Measurements from ENCODE around the gene LAMTOR5.

Gene LAMTOR5

GRCh38 chr1:110370827-110371226, 36.7 kb downstream of the LAMTOR5 start:
- no peak overlapping the region for H3K4me3 ChIP-seq (ENCODE audit: low read depth, low read length)
- no peak overlapping the region for H3K14ac ChIP-seq (ENCODE audit: low read length)
- no CpG with 5 or more reads among the region's 1 CpG for WGBS (ENCODE audit: extremely low coverage, insufficient coverage, insufficient read length)
- no peak overlapping the region for H2BK120ac ChIP-seq (ENCODE audit: insufficient read depth, low read length, poor library complexity)
- no peaks in the 10 kb centered on the region for H3K4me1 ChIP-seq (ENCODE audit: control insufficient read depth in 1 of 2, insufficient read depth in 2 of 2, low read length in 2 of 2)
- H3K4ac ChIP-seq (ENCODE audit: low read depth, low read length) = no peak overlapping the region
- peaks cover 5 to 7% of the 10 kb centered on the region in 2 experiments for H3K36me3 ChIP-seq (ENCODE audit: control insufficient read depth in 1 of 2, insufficient read depth in 2 of 2, low read length in 2 of 2)
- H3K79me2 ChIP-seq (ENCODE audit: control insufficient read depth, insufficient read depth, low read length, poor library complexity) = peaks cover 2% of the 10 kb centered on the region
- H4K12ac ChIP-seq (ENCODE audit: low read depth, low read length) = no peak overlapping the region
- no peak overlapping the region for H3K23ac ChIP-seq (ENCODE audit: low read length)
- H4K8ac ChIP-seq (ENCODE audit: low read depth, low read length) = no peak overlapping the region
- H3K9me3 ChIP-seq (ENCODE audit: insufficient read depth, low read depth, low read length) = no peaks in the 10 kb centered on the region
- no peaks in the 10 kb centered on the region for H3K79me1 ChIP-seq (ENCODE audit: low read length)
- H2BK5ac ChIP-seq (ENCODE audit: low read depth, low read length, poor library complexity) = no peak overlapping the region
- no peak overlapping the region for H3K4me2 ChIP-seq (ENCODE audit: low read length)
- no peak overlapping the region for H2AK5ac ChIP-seq (ENCODE audit: low read length)
- peak in 1 of 2 donors; percentile 43 for DNase-seq
- no peak overlapping the region for H2BK12ac ChIP-seq (ENCODE audit: low read length)
- no peak overlapping the region for H3K18ac ChIP-seq (ENCODE audit: low read length)
- no peak overlapping the region for H3K9ac ChIP-seq (ENCODE audit: low read length)
- no peaks in the 10 kb centered on the region for H3K27me3 ChIP-seq (ENCODE audit: insufficient read depth, low read length)
- H2AFZ ChIP-seq (ENCODE audit: insufficient read depth, low read length, poor library complexity) = no peak overlapping the region
- H4K91ac ChIP-seq (ENCODE audit: low read depth, low read length) = no peak overlapping the region
- H3K27ac ChIP-seq (ENCODE audit: low read depth, low read length) = no peak overlapping the region

DNA sequence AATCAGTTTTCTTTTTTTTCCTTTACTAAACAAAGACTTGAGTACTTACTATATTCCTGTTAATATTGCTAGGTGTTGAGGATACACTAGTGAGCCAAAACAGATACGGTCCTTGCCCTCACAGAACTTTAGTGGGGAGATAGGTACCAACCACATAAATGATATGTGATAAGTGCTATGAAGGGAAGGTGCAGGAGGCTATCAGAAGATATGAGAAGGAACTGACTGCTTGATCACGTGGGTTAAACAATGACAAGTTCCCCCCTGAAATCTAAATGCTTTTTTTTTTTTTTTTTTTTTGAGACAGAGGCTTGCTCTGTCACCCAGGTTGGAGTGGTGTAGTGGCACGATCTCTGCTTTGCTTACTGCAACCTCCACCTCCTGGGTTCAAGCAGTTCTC, 43.3 kb downstream of the LAMTOR5 start:
- Histone ChIP-seq H3K79me1 (ENCODE audit: low read length) (no peaks in the 10 kb centered on the region), H2BK120ac (ENCODE audit: insufficient read depth, low read length, poor library complexity) (no peak overlapping the region), H3K18ac (ENCODE audit: low read length) (no peak overlapping the region), H4K12ac (ENCODE audit: low read depth, low read length) (no peak overlapping the region), H3K9ac (ENCODE audit: low read length) (no peak overlapping the region), H3K9me3 (ENCODE audit: insufficient read depth, low read depth, low read length) (no peaks in the 10 kb centered on the region), H3K79me2 (ENCODE audit: control insufficient read depth, insufficient read depth, low read length, poor library complexity) (peaks cover 2% of the 10 kb centered on the region), H3K4me3 (ENCODE audit: low read depth, low read length) (no peak overlapping the region), H4K8ac (ENCODE audit: low read depth, low read length) (no peak overlapping the region), H3K4me2 (ENCODE audit: low read length) (no peak overlapping the region), H3K36me3 (ENCODE audit: control insufficient read depth in 1 of 2, insufficient read depth in 2 of 2, low read length in 2 of 2) (peaks cover 4 to 10% of the 10 kb centered on the region in 2 experiments), H3K27ac (ENCODE audit: low read depth, low read length) (no peak overlapping the region), H3K14ac (ENCODE audit: low read length) (no peak overlapping the region), H2AFZ (ENCODE audit: insufficient read depth, low read length, poor library complexity) (no peak overlapping the region), H3K23ac (ENCODE audit: low read length) (no peak overlapping the region), H3K4ac (ENCODE audit: low read depth, low read length) (no peak overlapping the region), H2BK5ac (ENCODE audit: low read depth, low read length, poor library complexity) (no peak overlapping the region), H2AK5ac (ENCODE audit: low read length) (no peak overlapping the region), H3K4me1 (ENCODE audit: control insufficient read depth in 1 of 2, insufficient read depth in 2 of 2, low read length in 2 of 2) (no peaks in the 10 kb centered on the region), H3K27me3 (ENCODE audit: insufficient read depth, low read length) (no peaks in the 10 kb centered on the region), H4K91ac (ENCODE audit: low read depth, low read length) (no peak overlapping the region), H2BK12ac (ENCODE audit: low read length) (no peak overlapping the region)
- WGBS (ENCODE audit: extremely low coverage, insufficient coverage, insufficient read length) = no CpG with 5 or more reads among the region's 3 CpGs
- DNase-seq = no peak

- H4K12ac ChIP-seq (ENCODE audit: low read depth, low read length) = no peak overlapping the region
- H4K91ac ChIP-seq (ENCODE audit: low read depth, low read length) = no peak overlapping the region
- H3K9me3 ChIP-seq (ENCODE audit: insufficient read depth, low read depth, low read length) = no peaks in the 10 kb centered on the region
- no peak overlapping the region for H2BK5ac ChIP-seq (ENCODE audit: low read depth, low read length, poor library complexity)
- no peaks in the 10 kb centered on the region for H3K27me3 ChIP-seq (ENCODE audit: insufficient read depth, low read length)
- H3K4me1 ChIP-seq (ENCODE audit: control insufficient read depth in 1 of 2, insufficient read depth in 2 of 2, low read length in 2 of 2) = no peaks in the 10 kb centered on the region
- H3K79me2 ChIP-seq (ENCODE audit: control insufficient read depth, insufficient read depth, low read length, poor library complexity) = peaks cover 2% of the 10 kb centered on the region
- peaks cover 4 to 12% of the 10 kb centered on the region in 2 experiments for H3K36me3 ChIP-seq (ENCODE audit: control insufficient read depth in 1 of 2, insufficient read depth in 2 of 2, low read length in 2 of 2)
- H3K4ac ChIP-seq (ENCODE audit: low read depth, low read length) = no peak overlapping the region
- H3K27ac ChIP-seq (ENCODE audit: low read depth, low read length) = no peak overlapping the region
- H3K4me2 ChIP-seq (ENCODE audit: low read length) = no peak overlapping the region
- H2AK5ac ChIP-seq (ENCODE audit: low read length) = no peak overlapping the region
- no peak overlapping the region for H2AFZ ChIP-seq (ENCODE audit: insufficient read depth, low read length, poor library complexity)
- H2BK120ac ChIP-seq (ENCODE audit: insufficient read depth, low read length, poor library complexity) = no peak overlapping the region
- DNase-seq = no peak
- no peak overlapping the region for H3K23ac ChIP-seq (ENCODE audit: low read length)
- no CpG with 5 or more reads among the region's 1 CpG for WGBS (ENCODE audit: extremely low coverage, insufficient coverage, insufficient read length)
- H3K9ac ChIP-seq (ENCODE audit: low read length) = no peak overlapping the region
- H2BK12ac ChIP-seq (ENCODE audit: low read length) = no peak overlapping the region
- no peak overlapping the region for H3K14ac ChIP-seq (ENCODE audit: low read length)
- H3K79me1 ChIP-seq (ENCODE audit: low read length) = no peaks in the 10 kb centered on the region
- H3K4me3 ChIP-seq (ENCODE audit: low read depth, low read length) = no peak overlapping the region
- no peak overlapping the region for H3K18ac ChIP-seq (ENCODE audit: low read length)
- H4K8ac ChIP-seq (ENCODE audit: low read depth, low read length) = no peak overlapping the region
These were observed 45.6 kb downstream of the LAMTOR5 start for GRCh38 chr1:110361856-110362255.

DNA sequence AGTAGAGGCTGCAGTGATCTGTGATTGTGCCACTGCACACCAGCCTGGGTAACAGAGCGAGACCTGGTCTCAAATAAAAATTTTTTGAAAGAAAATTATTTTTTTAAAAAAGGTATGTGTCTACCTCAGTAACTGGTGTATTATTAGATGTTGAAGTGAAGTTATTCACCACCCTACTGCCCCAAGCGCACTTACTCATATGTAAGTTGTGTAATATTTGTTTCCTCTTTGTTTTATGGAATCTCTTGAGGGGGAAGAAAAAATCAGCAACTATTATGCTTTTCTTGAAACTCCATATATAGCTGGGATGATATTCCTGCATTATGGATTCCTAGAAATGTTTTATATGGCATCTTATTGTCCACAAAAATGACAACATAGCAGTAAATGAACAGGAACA, 47.1 kb downstream of the LAMTOR5 start:
- Histone ChIP-seq H2BK120ac (ENCODE audit: insufficient read depth, low read length, poor library complexity) (no peak overlapping the region), H3K4me1 (ENCODE audit: control insufficient read depth in 1 of 2, insufficient read depth in 2 of 2, low read length in 2 of 2) (no peaks in the 10 kb centered on the region), H3K9me3 (ENCODE audit: insufficient read depth, low read depth, low read length) (no peaks in the 10 kb centered on the region), H3K27ac (ENCODE audit: low read depth, low read length) (no peak overlapping the region), H3K14ac (ENCODE audit: low read length) (no peak overlapping the region), H4K12ac (ENCODE audit: low read depth, low read length) (no peak overlapping the region), H3K18ac (ENCODE audit: low read length) (no peak overlapping the region), H3K4ac (ENCODE audit: low read depth, low read length) (no peak overlapping the region), H4K91ac (ENCODE audit: low read depth, low read length) (no peak overlapping the region), H2BK12ac (ENCODE audit: low read length) (no peak overlapping the region), H3K27me3 (ENCODE audit: insufficient read depth, low read length) (no peaks in the 10 kb centered on the region), H3K79me1 (ENCODE audit: low read length) (no peaks in the 10 kb centered on the region), H2BK5ac (ENCODE audit: low read depth, low read length, poor library complexity) (no peak overlapping the region), H2AK5ac (ENCODE audit: low read length) (no peak overlapping the region), H3K36me3 (ENCODE audit: control insufficient read depth in 1 of 2, insufficient read depth in 2 of 2, low read length in 2 of 2) (peaks cover 2 to 7% of the 10 kb centered on the region in 2 experiments), H2AFZ (ENCODE audit: insufficient read depth, low read length, poor library complexity) (no peak overlapping the region), H3K23ac (ENCODE audit: low read length) (no peak overlapping the region), H3K9ac (ENCODE audit: low read length) (no peak overlapping the region), H3K79me2 (ENCODE audit: control insufficient read depth, insufficient read depth, low read length, poor library complexity) (no peaks in the 10 kb centered on the region), H4K8ac (ENCODE audit: low read depth, low read length) (no peak overlapping the region), H3K4me3 (ENCODE audit: low read depth, low read length) (no peak overlapping the region), H3K4me2 (ENCODE audit: low read length) (no peak overlapping the region)
- peak in 1 of 2 donors; percentile 5 for DNase-seq
- no CpG with 5 or more reads among the region's 2 CpGs for WGBS (ENCODE audit: extremely low coverage, insufficient coverage, insufficient read length)

Measured in trophoblast cell (in vitro differentiated cells and primary cell).